ENCODE results near the gene ABTB1.

Gene ABTB1

GRCh38 chr3:127672429-127673190 is at the start of gene ABTB1:
ABTB1 (plus strand) TSS chr3:127672952; CDS start chr3:127673026, 74 bp downstream.
- DNase-seq (ENCODE audit: low read depth in 2 of 2): peak in 1 of 2 experiments; percentile 38

DNA sequence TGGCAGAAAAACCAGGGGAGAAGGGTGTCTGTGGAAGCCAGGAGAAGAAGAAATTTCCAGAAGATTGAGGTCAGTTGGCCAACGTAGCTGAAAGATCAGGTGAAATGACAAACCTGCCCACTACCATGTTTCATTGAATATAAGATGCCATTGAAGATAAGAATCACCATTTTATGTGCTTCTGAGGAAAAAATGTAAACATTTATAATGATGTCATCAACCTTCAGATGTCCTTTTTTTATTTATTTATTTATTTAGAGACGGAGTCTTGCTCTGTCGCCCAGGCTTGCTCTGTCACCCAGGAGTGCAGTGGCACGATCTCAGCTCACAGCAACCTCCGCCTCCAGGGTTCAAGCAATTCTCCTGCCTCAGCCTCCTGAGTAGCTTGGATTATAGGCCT is 48.7 kb upstream of the ABTB1 start:
- no peak for DNase-seq (ENCODE audit: low read depth in 2 of 2)

GRCh38 chr3:127625821-127626220 is 46.9 kb upstream of the ABTB1 start:
- peak; percentile 42 to 48 for DNase-seq (ENCODE audit: low read depth in 2 of 2)

GRCh38 chr3:127628426-127628787 is 44.3 kb upstream of the ABTB1 start:
- DNase-seq (ENCODE audit: low read depth in 2 of 2): no peak

DNA sequence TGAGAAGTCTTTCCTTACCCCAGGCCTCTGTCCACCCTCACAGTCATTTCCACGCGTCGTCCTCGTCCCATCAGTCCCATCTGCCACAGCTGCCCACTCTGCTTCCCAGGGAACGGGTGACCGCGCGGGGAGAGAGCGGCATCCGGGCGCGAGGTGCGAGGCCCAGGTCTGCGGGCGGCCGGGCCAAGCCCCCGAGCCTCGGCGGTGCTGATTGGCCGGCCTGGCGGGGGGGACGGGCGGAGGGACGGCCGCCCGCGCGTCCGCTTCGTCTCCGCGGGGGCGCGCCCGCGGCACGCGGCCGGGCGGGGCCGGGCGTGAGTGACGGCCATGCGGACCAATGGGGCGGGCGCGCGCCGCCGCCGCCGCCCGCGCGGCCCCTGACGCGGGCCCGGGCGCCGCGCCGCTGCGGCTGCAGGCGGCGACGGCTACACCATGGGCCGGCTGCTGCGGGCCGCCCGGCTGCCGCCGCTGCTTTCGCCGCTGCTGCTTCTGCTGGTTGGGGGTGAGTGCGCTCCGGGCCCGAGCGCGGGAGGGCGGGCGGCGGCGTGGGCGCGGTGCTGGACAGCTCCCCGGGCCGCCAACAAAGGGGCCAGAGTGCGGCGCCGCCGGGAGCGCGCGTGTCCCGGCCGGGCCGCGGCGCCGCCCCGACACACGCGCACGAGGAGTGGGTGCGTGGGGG is 43.8 kb upstream of the ABTB1 start, which contains the start of gene PODXL2:
PODXL2 (plus strand) TSS at position 398 of the 679 bp plus-strand sequence; CDS start at position 433, 35 bp downstream.
- peak in 1 of 2 experiments; percentile 15 for DNase-seq (ENCODE audit: low read depth in 2 of 2)

GRCh38 chr3:127629467-127630403 is 43.0 kb upstream of the ABTB1 start:
- DNase-seq (ENCODE audit: low read depth in 2 of 2): no peak

- DNase-seq (ENCODE audit: low read depth in 2 of 2): no peak
Observed at GRCh38 chr3:127630811-127631714, 41.7 kb upstream of the ABTB1 start.

DNA sequence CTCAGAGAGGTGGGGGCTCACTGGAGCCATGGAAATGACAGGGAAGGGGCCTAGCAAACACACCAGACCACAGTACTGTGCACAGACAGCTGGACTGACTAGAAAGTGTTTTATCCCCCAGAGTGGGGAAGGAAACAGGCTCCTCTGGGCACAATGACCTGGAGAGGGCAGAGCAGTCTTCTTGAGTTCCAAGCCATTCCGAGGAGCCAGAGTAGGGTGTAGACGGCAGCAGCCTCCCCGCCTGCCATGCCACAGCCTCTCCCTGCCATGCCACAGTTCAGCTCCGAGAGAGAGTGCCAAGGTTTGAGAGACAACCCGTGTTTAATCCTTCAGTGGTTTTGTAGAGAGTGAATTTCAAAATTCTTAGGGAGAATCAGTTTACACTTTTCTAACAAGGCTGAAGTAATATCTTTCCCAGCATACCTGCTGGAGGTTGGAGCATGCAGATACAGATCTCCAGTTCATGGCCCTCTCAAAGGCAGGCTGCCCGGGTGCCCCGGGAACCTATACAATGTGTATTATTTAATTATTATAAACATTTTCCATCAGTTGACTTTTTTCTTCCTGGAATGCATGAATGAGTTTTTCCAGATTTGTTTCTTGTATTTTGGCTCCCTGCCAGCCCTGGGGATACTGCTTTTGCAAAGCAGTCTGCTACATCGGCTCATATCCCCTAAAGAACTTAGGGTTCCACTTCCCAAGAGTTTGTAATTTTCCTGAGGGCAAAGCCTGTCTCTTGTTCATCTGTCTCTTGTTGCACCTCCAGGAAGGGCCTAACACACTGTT is 40.5 kb upstream of the ABTB1 start:
- no peak for DNase-seq (ENCODE audit: low read depth in 2 of 2)

- DNase-seq (ENCODE audit: low read depth in 2 of 2): no peak
Observed at GRCh38 chr3:127634653-127635052, 38.1 kb upstream of the ABTB1 start.

GRCh38 chr3:127637546-127637945 is 35.2 kb upstream of the ABTB1 start:
- DNase-seq (ENCODE audit: low read depth in 2 of 2): no peak

DNA sequence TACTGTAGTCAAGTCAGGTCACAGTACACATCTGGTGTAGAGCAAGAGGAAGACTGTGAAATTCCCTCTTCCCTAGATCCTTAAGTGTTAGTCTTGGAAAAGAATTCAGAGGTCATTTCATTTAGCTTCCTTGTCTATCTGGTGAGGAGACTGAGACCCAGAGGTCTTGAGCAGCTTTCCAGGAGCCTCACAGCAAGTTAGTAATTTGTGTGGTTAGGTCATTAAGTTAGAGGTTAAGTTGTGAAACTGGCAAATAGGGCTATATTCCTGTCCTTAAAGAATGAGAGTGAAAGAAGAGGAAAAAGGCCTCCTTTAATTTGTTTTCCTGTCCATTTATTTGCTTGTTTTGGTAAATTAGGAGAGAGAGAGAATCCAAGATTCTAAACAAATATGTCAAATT is 34.8 kb upstream of the ABTB1 start:
- no peak for DNase-seq (ENCODE audit: low read depth in 2 of 2)

DNA sequence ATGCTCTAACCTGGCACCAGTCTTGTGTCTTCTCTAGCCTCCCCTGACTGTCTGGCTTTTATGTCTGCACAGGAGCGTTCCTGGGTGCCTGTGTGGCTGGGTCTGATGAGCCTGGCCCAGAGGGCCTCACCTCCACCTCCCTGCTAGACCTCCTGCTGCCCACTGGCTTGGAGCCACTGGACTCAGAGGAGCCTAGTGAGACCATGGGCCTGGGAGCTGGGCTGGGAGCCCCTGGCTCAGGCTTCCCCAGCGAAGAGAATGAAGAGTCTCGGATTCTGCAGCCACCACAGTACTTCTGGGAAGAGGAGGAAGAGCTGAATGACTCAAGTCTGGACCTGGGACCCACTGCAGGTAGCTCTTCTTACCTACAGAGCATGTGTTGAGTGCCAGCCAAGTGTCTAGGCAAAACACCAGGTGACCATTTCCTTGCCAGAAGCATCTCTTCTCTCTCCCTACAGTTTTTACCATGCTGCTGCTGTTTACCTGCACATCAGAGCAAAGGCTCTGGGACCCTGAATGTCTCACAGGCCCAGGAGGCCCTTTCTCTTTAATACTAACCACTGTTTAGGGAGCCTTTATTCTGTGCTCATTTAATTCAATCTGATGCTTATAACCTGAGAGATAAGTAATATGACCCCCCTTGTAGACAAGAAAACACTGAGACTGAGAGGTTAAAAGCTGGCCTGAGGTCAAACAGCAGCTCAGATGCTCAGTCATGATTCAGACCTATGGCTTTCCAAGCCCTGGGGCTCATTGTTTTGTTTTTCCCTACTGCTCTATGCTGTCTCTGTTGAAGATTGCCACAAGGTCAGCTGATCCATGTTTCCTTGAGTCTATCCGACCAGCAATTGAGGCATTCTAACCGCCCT is 33.3 kb upstream of the ABTB1 start:
- no peak for DNase-seq (ENCODE audit: low read depth in 2 of 2)

DNA sequence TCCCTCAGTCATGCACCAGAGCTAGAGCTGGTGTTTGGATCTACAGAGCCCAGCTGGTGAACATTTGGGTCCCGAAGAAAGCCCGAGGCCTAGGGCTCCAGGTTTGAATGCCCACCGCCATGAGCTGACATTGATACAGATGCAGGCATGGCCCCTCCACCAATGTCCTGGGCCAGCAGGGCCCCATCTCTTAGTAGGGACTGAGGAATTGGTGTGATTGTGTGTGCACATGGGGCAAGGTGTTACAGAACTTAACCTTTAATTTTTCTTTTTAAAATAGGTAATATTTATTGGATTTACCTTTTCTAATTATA is 32.8 kb upstream of the ABTB1 start:
- no peak for DNase-seq (ENCODE audit: low read depth in 2 of 2)

GRCh38 chr3:127644641-127645370 is 27.9 kb upstream of the ABTB1 start:
- DNase-seq (ENCODE audit: low read depth in 2 of 2): no peak

- DNase-seq (ENCODE audit: low read depth in 2 of 2): no peak
Observed at GRCh38 chr3:127645371-127646015, 27.3 kb upstream of the ABTB1 start.

GRCh38 chr3:127646501-127647046 is 26.2 kb upstream of the ABTB1 start:
- DNase-seq (ENCODE audit: low read depth in 2 of 2): no peak

- no peak for DNase-seq (ENCODE audit: low read depth in 2 of 2)
Observed at GRCh38 chr3:127647166-127647844, 25.4 kb upstream of the ABTB1 start.
